Smooth muscle cell (in vitro differentiated cells): ENCODE results near the gene WDR77. TPM values are rescaled to one million over a fixed set of nuclear protein-coding genes. Genes with fewer than 3 reads are reported as not detected.

ENCODE experiments used
- DNase-seq: peaks from one replicate; lab custom pipeline; 2025; ENCODE audit not compliant: unreplicated experiment; lab: John Stamatoyannopoulos, UW
- H2AFZ ChIP-seq: fragments of 200-600 bp; sonication (generic); 2 replicates; pipeline ENCODE4 v1.6.0; 2016; ENCODE audit warnings: antibody characterized with exemption, low read depth, mild to moderate bottlenecking
- H3F3A ChIP-seq: fragments of 200-600 bp; sonication (generic); 2 replicates; pipeline ENCODE4 v1.6.0; 2017; ENCODE audit warnings: antibody characterized with exemption, low read depth
- H3K27ac ChIP-seq: fragments of 200-600 bp; sonication (generic); 2 replicates; pipeline ENCODE4 v1.5.1; 2016; ENCODE audit warnings: low read depth, mild to moderate bottlenecking
- H3K27me3 ChIP-seq: fragments of 200-600 bp; sonication (generic); 2 replicates; pipeline ENCODE4 v1.6.1; 2016; ENCODE audit warnings: low read depth, mild to moderate bottlenecking
- H3K36me3 ChIP-seq: fragments of 200-600 bp; sonication (generic); 2 replicates; pipeline ENCODE4 v1.5.1; 2016; ENCODE audit warnings: low read depth
- H3K4me1 ChIP-seq: fragments of 200-600 bp; sonication (generic); 2 replicates; pipeline ENCODE4 v1.5.1; 2016; ENCODE audit warnings: low read depth
- H3K4me2 ChIP-seq: fragments of 200-600 bp; sonication (generic); 2 replicates; pipeline ENCODE4 v1.6.0; 2016; ENCODE audit warnings: mild to moderate bottlenecking
- H3K4me3 ChIP-seq: fragments of 200-600 bp; sonication (generic); 2 replicates; pipeline ENCODE4 v1.5.1; 2016; ENCODE audit warnings: mild to moderate bottlenecking
- H3K79me2 ChIP-seq: fragments of 200-600 bp; sonication (generic); 2 replicates; pipeline ENCODE4 v1.6.0; 2016; ENCODE audit warnings: low read depth, mild to moderate bottlenecking
- H3K9ac ChIP-seq: fragments of 200-600 bp; sonication (generic); 2 replicates; pipeline ENCODE4 v1.6.0; 2016; ENCODE audit warnings: low read depth
- H3K9me3 ChIP-seq: fragments of 200-600 bp; sonication (generic); replicated peaks from 2 replicates; pipeline ENCODE4 v1.5.1; 2016; ENCODE audit warnings: low read depth
- H4K20me1 ChIP-seq: fragments of 200-600 bp; sonication (generic); 2 replicates; pipeline ENCODE4 v1.6.0; 2016; ENCODE audit warnings: low read depth
- WGBS: methylation state at CpG from one replicate; pipeline ENCODE4 v1.1.7; 2016; ENCODE audit warnings: low lambda C conversion rate; 5-methylcytosine and 5-hydroxymethylcytosine counted together
- polyA plus RNA-seq: library from polyadenylated mRNA; unstranded; fragments of >200 nt; fragmentation: Nextera tagmentation; extraction: Ambion mirVana; gene quantifications from 2 replicates; pipeline ENCODE4 v1.2.1, GENCODE V29; 2016
- total RNA-seq: library from RNA; depleted of rRNA; stranded (reverse); fragments of >200 nt; gene quantifications from 2 replicates; pipeline ENCODE4 v1.2.3, GENCODE V29; 2014
- TF ChIP-seq, protein P1 (sequence below): fragments of 200-600 bp; sonication (generic); IDR thresholded peaks from 2 replicates; pipeline ENCODE4 v1.5.1; 2017; ENCODE audit warnings: borderline replicate concordance, mild to moderate bottlenecking, antibody characterized with exemption; ENCODE audit not compliant: insufficient read depth, poor library complexity, severe bottlenecking

The WDR77 gene
- total and polyA plus RNA-seq, 2 experiments from 2014 or later: 22.5 to 35.0 TPM

DNA sequence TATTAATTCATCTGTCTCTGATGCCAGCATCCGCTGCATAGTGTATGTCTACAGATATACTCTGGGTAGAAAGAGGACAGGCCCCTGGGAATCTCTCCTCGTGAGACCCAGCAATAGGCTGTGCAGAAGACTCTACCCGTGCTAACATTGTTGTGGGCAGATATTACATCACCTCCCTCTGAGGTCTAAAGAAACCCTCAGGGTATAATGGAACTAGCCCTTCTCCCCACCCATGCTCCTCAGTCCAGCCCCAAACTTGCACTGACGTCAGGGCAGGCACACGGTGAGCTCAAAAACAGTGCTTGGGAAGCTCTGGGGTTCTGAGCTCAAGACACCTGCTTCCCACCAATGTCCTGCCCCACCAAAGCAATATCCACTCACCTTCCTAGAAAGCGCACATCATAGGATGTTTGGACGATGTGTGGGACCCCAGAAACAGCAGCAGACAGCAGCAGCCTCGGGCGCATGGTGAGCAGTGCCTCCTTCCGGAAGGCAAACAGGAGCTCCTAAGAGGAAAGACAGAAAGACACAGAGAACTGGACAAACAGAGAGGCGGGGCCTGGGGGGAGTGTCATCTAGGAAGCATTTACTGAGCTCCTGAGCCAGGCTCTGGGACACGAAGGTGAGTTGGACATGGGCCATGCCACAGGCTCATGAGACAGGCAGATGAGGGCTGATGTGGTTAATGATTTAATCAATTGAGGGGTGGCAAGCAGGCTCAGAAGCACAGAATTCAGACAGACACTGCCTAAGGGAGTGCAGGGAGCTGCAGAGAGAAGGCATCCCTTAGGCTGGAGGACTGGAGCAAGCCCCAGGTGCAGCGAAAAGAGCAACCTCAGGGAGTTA, 26.3 kb downstream of the WDR77 start:
- TF ChIP-seq, protein P1, sequence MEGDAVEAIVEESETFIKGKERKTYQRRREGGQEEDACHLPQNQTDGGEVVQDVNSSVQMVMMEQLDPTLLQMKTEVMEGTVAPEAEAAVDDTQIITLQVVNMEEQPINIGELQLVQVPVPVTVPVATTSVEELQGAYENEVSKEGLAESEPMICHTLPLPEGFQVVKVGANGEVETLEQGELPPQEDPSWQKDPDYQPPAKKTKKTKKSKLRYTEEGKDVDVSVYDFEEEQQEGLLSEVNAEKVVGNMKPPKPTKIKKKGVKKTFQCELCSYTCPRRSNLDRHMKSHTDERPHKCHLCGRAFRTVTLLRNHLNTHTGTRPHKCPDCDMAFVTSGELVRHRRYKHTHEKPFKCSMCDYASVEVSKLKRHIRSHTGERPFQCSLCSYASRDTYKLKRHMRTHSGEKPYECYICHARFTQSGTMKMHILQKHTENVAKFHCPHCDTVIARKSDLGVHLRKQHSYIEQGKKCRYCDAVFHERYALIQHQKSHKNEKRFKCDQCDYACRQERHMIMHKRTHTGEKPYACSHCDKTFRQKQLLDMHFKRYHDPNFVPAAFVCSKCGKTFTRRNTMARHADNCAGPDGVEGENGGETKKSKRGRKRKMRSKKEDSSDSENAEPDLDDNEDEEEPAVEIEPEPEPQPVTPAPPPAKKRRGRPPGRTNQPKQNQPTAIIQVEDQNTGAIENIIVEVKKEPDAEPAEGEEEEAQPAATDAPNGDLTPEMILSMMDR: no peak
- no peak overlapping the region for H3K27ac ChIP-seq
- no peaks in the 10 kb centered on the region for H3F3A ChIP-seq
- H4K20me1 ChIP-seq: no peaks in the 10 kb centered on the region
- H3K36me3 ChIP-seq: no peaks in the 10 kb centered on the region
- no peaks in the 10 kb centered on the region for H3K9me3 ChIP-seq
- no peak for DNase-seq
- H3K9ac ChIP-seq: no peak overlapping the region
- no peaks in the 10 kb centered on the region for H3K4me1 ChIP-seq
- 80% methylated on average over 13 of the region's 13 CpGs for WGBS
- no peak overlapping the region for H3K4me2 ChIP-seq
- H3K27me3 ChIP-seq: no peaks in the 10 kb centered on the region
- H3K4me3 ChIP-seq: no peak overlapping the region
- H3K79me2 ChIP-seq: no peaks in the 10 kb centered on the region
- H2AFZ ChIP-seq: no peak overlapping the region

DNA sequence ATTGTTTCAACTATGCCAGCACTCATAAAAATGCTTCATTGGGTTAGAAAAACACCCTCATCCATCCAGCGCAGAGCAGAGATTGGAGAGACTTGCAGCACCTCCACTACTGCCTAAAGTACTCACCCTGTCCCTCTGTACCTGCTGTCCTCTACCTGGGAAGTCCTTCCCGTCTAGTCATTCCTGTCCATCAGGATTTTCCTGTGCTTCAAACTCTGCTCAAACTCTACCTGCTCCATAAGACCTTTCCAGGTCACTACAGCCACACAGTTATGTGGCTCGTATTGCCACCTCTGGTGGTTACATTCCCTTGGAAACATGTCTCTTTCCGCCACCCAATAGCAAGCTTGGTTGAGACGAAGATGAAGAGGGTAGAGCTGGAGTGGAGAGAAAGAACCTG, 28.7 kb downstream of the WDR77 start:
- H3K36me3 ChIP-seq: no peaks in the 10 kb centered on the region
- no peak overlapping the region for H3K4me3 ChIP-seq
- H4K20me1 ChIP-seq: no peaks in the 10 kb centered on the region
- H3K4me1 ChIP-seq: no peaks in the 10 kb centered on the region
- no peak overlapping the region for H3K27ac ChIP-seq
- no peaks in the 10 kb centered on the region for H3K9me3 ChIP-seq
- H3K27me3 ChIP-seq: no peaks in the 10 kb centered on the region
- no peak overlapping the region for H3K9ac ChIP-seq
- H3F3A ChIP-seq: no peaks in the 10 kb centered on the region
- no peak overlapping the region for H3K4me2 ChIP-seq
- TF ChIP-seq, protein P1: no peak
- no peak for DNase-seq
- no peak overlapping the region for H2AFZ ChIP-seq
- WGBS: 77% methylated on average over 5 of the region's 5 CpGs
- H3K79me2 ChIP-seq: no peaks in the 10 kb centered on the region

DNA sequence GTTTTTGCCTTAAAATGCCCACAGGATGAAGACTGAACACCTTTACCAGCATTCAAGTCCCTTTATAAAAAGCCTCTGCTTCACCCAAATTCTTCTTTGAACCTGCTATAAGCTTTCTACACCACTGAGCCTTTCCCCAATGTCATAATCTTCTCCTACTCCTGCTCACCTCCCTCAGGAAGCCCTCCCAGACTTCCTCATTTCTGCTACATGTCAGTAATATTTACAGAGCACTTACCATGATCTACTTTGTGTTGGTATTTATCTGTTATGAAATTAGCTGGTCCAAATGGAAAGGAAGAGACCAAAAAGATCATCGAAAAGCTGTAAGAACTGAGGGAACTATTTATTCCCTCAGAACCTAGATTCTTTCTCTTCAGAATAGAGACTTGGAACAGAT, 30.0 kb downstream of the WDR77 start:
- Histone ChIP-seq H3K4me1 (no peaks in the 10 kb centered on the region), H3K4me2 (no peak overlapping the region), H3K9me3 (no peaks in the 10 kb centered on the region), H3F3A (no peaks in the 10 kb centered on the region), H3K79me2 (no peaks in the 10 kb centered on the region), H3K27me3 (no peaks in the 10 kb centered on the region), H3K27ac (no peak overlapping the region), H3K4me3 (no peak overlapping the region), H2AFZ (no peak overlapping the region), H4K20me1 (no peaks in the 10 kb centered on the region), H3K9ac (no peak overlapping the region), H3K36me3 (no peaks in the 10 kb centered on the region)
- 91% methylated on average over 1 of the region's 1 CpG for WGBS
- TF ChIP-seq, protein P1: no peak
- DNase-seq: no peak

DNA sequence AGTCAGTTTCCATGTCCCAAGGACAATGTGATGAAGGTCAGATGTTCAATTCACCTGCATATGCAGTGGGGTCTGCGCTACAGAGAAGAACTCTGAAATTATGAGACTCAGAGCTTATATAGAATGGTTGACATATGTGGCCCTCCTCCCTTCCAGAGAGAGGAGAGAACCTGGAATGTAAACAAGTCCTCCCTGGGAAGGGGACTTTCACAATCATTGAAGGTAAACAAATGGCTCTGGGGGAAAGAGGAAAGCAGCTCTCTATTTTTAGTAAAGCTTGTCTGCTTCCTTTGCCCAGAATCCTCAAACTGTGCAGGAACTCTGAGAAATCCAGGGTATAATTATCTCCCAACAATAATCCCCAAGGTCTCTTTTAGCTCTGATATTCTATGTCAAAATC, 31.3 kb downstream of the WDR77 start:
- no peaks in the 10 kb centered on the region for H3K27me3 ChIP-seq
- DNase-seq: no peak
- no peak overlapping the region for H3K27ac ChIP-seq
- H4K20me1 ChIP-seq: no peaks in the 10 kb centered on the region
- H3K4me3 ChIP-seq: no peak overlapping the region
- H3F3A ChIP-seq: no peaks in the 10 kb centered on the region
- no peaks in the 10 kb centered on the region for H3K36me3 ChIP-seq
- WGBS: 97% methylated on average over 1 of the region's 1 CpG
- no peak overlapping the region for H3K4me2 ChIP-seq
- H3K9me3 ChIP-seq: no peaks in the 10 kb centered on the region
- TF ChIP-seq, protein P1: no peak
- H3K9ac ChIP-seq: no peak overlapping the region
- H3K4me1 ChIP-seq: no peaks in the 10 kb centered on the region
- H3K79me2 ChIP-seq: no peaks in the 10 kb centered on the region
- no peak overlapping the region for H2AFZ ChIP-seq
